Measurements from ENCODE around the gene ANGPTL7. TPM values are rescaled to one million over a fixed set of nuclear protein-coding genes. Genes with fewer than 3 reads are reported as not detected.

The ANGPTL7 gene
- total RNA-seq, 1 donor from 2014 or later = not detected

GRCh38 chr1:11214698-11215380, 25.7 kb downstream of the ANGPTL7 start:
- TF ChIP-seq CTCF (IDR thresholded peaks at IDR 0.05; ENCODE audit: insufficient read depth, low read length, poor library complexity, severe bottlenecking) = no peak
- Histone ChIP-seq H3K36me3 (ENCODE audit: control insufficient read depth, insufficient read depth, low read length) (peaks cover 5% of the 10 kb centered on the region), H3K27me3 (ENCODE audit: control insufficient read depth, insufficient read depth, low read length) (no peaks in the 10 kb centered on the region), H3K4me3 (ENCODE audit: low read depth, low read length) (no peak overlapping the region)
- no peak for DNase-seq (ENCODE audit: low read depth)

- TF ChIP-seq CTCF (IDR thresholded peaks at IDR 0.05; ENCODE audit: insufficient read depth, low read length, poor library complexity, severe bottlenecking) = no peak
- peaks cover 5% of the 10 kb centered on the region for H3K36me3 ChIP-seq (ENCODE audit: control insufficient read depth, insufficient read depth, low read length)
- no peak overlapping the region for H3K4me3 ChIP-seq (ENCODE audit: low read depth, low read length)
- no peak for DNase-seq (ENCODE audit: low read depth)
- H3K27me3 ChIP-seq (ENCODE audit: control insufficient read depth, insufficient read depth, low read length) = no peaks in the 10 kb centered on the region
These were observed 26.3 kb downstream of the ANGPTL7 start for GRCh38 chr1:11215381-11216005.

GRCh38 chr1:11216074-11216473, 26.9 kb downstream of the ANGPTL7 start:
- H3K36me3 ChIP-seq (ENCODE audit: control insufficient read depth, insufficient read depth, low read length) = peaks cover 5% of the 10 kb centered on the region

GRCh38 chr1:11227106-11228077, 38.2 kb downstream of the ANGPTL7 start:
- peaks cover 4% of the 10 kb centered on the region for H3K36me3 ChIP-seq (ENCODE audit: control insufficient read depth, insufficient read depth, low read length)
- TF ChIP-seq CTCF (IDR thresholded peaks at IDR 0.05; ENCODE audit: insufficient read depth, low read length, poor library complexity, severe bottlenecking) = no peak
- no peak overlapping the region for H3K4me3 ChIP-seq (ENCODE audit: low read depth, low read length)

More at GRCh38 chr1:11216074-11216473, 26.9 kb downstream of the ANGPTL7 start:
- TF ChIP-seq CTCF (IDR thresholded peaks at IDR 0.05; ENCODE audit: insufficient read depth, low read length, poor library complexity, severe bottlenecking) = no peak
- H3K27me3 ChIP-seq (ENCODE audit: control insufficient read depth, insufficient read depth, low read length) = no peaks in the 10 kb centered on the region
- no peak for DNase-seq (ENCODE audit: low read depth)
- H3K4me3 ChIP-seq (ENCODE audit: low read depth, low read length) = no peak overlapping the region

GRCh38 chr1:11229203-11229602, 40.0 kb downstream of the ANGPTL7 start:
- H3K36me3 ChIP-seq (ENCODE audit: control insufficient read depth, insufficient read depth, low read length) = peaks cover 4% of the 10 kb centered on the region
- H3K4me3 ChIP-seq (ENCODE audit: low read depth, low read length) = no peak overlapping the region
- TF ChIP-seq CTCF (IDR thresholded peaks at IDR 0.05; ENCODE audit: insufficient read depth, low read length, poor library complexity, severe bottlenecking) = no peak
- H3K27me3 ChIP-seq (ENCODE audit: control insufficient read depth, insufficient read depth, low read length) = no peaks in the 10 kb centered on the region
- DNase-seq (ENCODE audit: low read depth) = no peak

More at GRCh38 chr1:11227106-11228077, 38.2 kb downstream of the ANGPTL7 start:
- no peak for DNase-seq (ENCODE audit: low read depth)
- no peaks in the 10 kb centered on the region for H3K27me3 ChIP-seq (ENCODE audit: control insufficient read depth, insufficient read depth, low read length)
